Peyer's patch (tissue), 4 donors: ENCODE results near the gene RCBTB2.

Source experiments
- CTCF ChIP-seq, 6 experiments: fragments of 450-650 bp in 4 of 6; fragments of 200-600 bp in 2 of 6; sonication (generic) in 1 of 6; IDR thresholded peaks; one replicate each; pipeline ENCODE4 v1.5.1; 2017 to 2019; ENCODE audit warnings: antibody characterized with exemption in 6 of 6, mild to moderate bottlenecking in 3 of 6, moderate library complexity in 1 of 6
- POLR2A ChIP-seq, 2 donors: fragments of 450-650 bp; IDR thresholded peaks; one replicate each; pipeline ENCODE4 v1.5.1; 2017; ENCODE audit warnings: antibody characterized with exemption in 2 of 2, mild to moderate bottlenecking in 2 of 2, moderate library complexity in 2 of 2

- TF ChIP-seq CTCF (IDR thresholded peaks at IDR 0.05) (no peak), POLR2A (IDR thresholded peaks at IDR 0.05) (no peak)
Measured at GRCh38 chr13:48497669-48498068, 35.2 kb downstream of the RCBTB2 start.
